Measurements from ENCODE around the gene BRAP. TPM values are rescaled to one million over a fixed set of nuclear protein-coding genes. Genes with fewer than 3 reads are reported as not detected.
A peak's percentile ranks its signal among the peaks of the same experiment; 100 is the strongest.

The BRAP gene
- total RNA-seq, 1 donor, result 22.1 TPM

- H3K4me3 ChIP-seq (ENCODE audit: insufficient read depth, low read length), result no peak overlapping the region
- H2AFZ ChIP-seq (ENCODE audit: low read length), result no peak overlapping the region
- no peaks in the 10 kb centered on the region for H3K27me3 ChIP-seq (ENCODE audit: insufficient read depth, low read length)
These were observed 45.2 kb downstream of the BRAP start for GRCh38 chr12:111640506-111640905.

GRCh38 chr12:111638556-111638955, 47.2 kb downstream of the BRAP start:
- Histone ChIP-seq H3K4me1 (ENCODE audit: insufficient read depth, low read length) (peaks cover 15% of the 10 kb centered on the region), H3K4me3 (ENCODE audit: insufficient read depth, low read length) (no peak overlapping the region), H3K36me3 (ENCODE audit: insufficient read depth, low read length) (peaks cover 5% of the 10 kb centered on the region), H3K9me3 (ENCODE audit: low read depth, low read length) (no peaks in the 10 kb centered on the region), H3K27me3 (ENCODE audit: insufficient read depth, low read length) (no peaks in the 10 kb centered on the region), H2AFZ (ENCODE audit: low read length) (no peak overlapping the region), H3K27ac (ENCODE audit: low read depth, low read length) (no peak overlapping the region), H3K4me2 (ENCODE audit: insufficient read depth, low read length) (no peak overlapping the region), H4K20me1 (ENCODE audit: insufficient read depth, low read length) (no peaks in the 10 kb centered on the region), H3K79me2 (ENCODE audit: insufficient read depth, low read length) (no peaks in the 10 kb centered on the region)
- no peak for TF ChIP-seq CTCF (IDR thresholded peaks at IDR 0.05; ENCODE audit: extremely low read depth, low read depth, low read length)
- no peak for DNase-seq (ENCODE audit: insufficient read length, low spot score, missing footprints)

More at GRCh38 chr12:111640506-111640905, 45.2 kb downstream of the BRAP start:
- H3K4me1 ChIP-seq (ENCODE audit: insufficient read depth, low read length), result peaks cover 22% of the 10 kb centered on the region
- no peak for TF ChIP-seq CTCF (IDR thresholded peaks at IDR 0.05; ENCODE audit: extremely low read depth, low read depth, low read length)
- no peak overlapping the region for H3K27ac ChIP-seq (ENCODE audit: low read depth, low read length)
- no peak overlapping the region for H3K4me2 ChIP-seq (ENCODE audit: insufficient read depth, low read length)
- H3K9me3 ChIP-seq (ENCODE audit: low read depth, low read length), result no peaks in the 10 kb centered on the region
- no peak for DNase-seq (ENCODE audit: insufficient read length, low spot score, missing footprints)
- H3K36me3 ChIP-seq (ENCODE audit: insufficient read depth, low read length), result peaks cover 15% of the 10 kb centered on the region
- no peaks in the 10 kb centered on the region for H4K20me1 ChIP-seq (ENCODE audit: insufficient read depth, low read length)
- H3K79me2 ChIP-seq (ENCODE audit: insufficient read depth, low read length), result no peaks in the 10 kb centered on the region

- Histone ChIP-seq H3K79me2 (ENCODE audit: insufficient read depth, low read length) (no peaks in the 10 kb centered on the region), H3K4me1 (ENCODE audit: insufficient read depth, low read length) (peaks cover 11% of the 10 kb centered on the region), H4K20me1 (ENCODE audit: insufficient read depth, low read length) (no peaks in the 10 kb centered on the region), H2AFZ (ENCODE audit: low read length) (peak overlapping the region; percentile 48), H3K36me3 (ENCODE audit: insufficient read depth, low read length) (no peaks in the 10 kb centered on the region), H3K4me2 (ENCODE audit: insufficient read depth, low read length) (peak overlapping the region; percentile 43), H3K4me3 (ENCODE audit: insufficient read depth, low read length) (peak overlapping the region; percentile 5), H3K27ac (ENCODE audit: low read depth, low read length) (peak overlapping the region; percentile 43), H3K9me3 (ENCODE audit: low read depth, low read length) (no peaks in the 10 kb centered on the region), H3K27me3 (ENCODE audit: insufficient read depth, low read length) (no peaks in the 10 kb centered on the region)
- TF ChIP-seq CTCF (IDR thresholded peaks at IDR 0.05; ENCODE audit: extremely low read depth, low read depth, low read length), result no peak
- peak; percentile 67 for DNase-seq (ENCODE audit: insufficient read length, low spot score, missing footprints)
These were observed 49.4 kb downstream of the BRAP start for GRCh38 chr12:111636209-111636945.

- Histone ChIP-seq H3K9me3 (ENCODE audit: low read depth, low read length) (no peaks in the 10 kb centered on the region), H2AFZ (ENCODE audit: low read length) (no peak overlapping the region), H3K36me3 (ENCODE audit: insufficient read depth, low read length) (no peaks in the 10 kb centered on the region), H3K4me1 (ENCODE audit: insufficient read depth, low read length) (peaks cover 11% of the 10 kb centered on the region), H3K4me3 (ENCODE audit: insufficient read depth, low read length) (no peak overlapping the region), H3K27me3 (ENCODE audit: insufficient read depth, low read length) (no peaks in the 10 kb centered on the region), H3K27ac (ENCODE audit: low read depth, low read length) (no peak overlapping the region), H3K4me2 (ENCODE audit: insufficient read depth, low read length) (no peak overlapping the region), H3K79me2 (ENCODE audit: insufficient read depth, low read length) (no peaks in the 10 kb centered on the region), H4K20me1 (ENCODE audit: insufficient read depth, low read length) (no peaks in the 10 kb centered on the region)
- no peak for DNase-seq (ENCODE audit: insufficient read length, low spot score, missing footprints)
- TF ChIP-seq CTCF (IDR thresholded peaks at IDR 0.05; ENCODE audit: extremely low read depth, low read depth, low read length), result no peak
These were observed 50.2 kb downstream of the BRAP start for GRCh38 chr12:111635524-111635923.
